GM23338 (cell line): ENCODE measurements around the gene ME3. TPM values are rescaled to one million over a fixed set of nuclear protein-coding genes. Genes with fewer than 3 reads are reported as not detected.
"Not testable (repeated sequence)": the region's sequence is repeated elsewhere in the genome, so short reads cannot be mapped to it uniquely, and the experiment has no call there.

Source experiments
- ATAC-seq: fragments of 200-7000 bp; cut with Tn5 transposase; 3 replicates; pipeline ENCODE4 v1.9.1; 2020
- DNase-seq: peaks from one replicate; pipeline ENCODE4 v3.0.0-alpha.2; 2015; ENCODE audit warnings: low spot score
- H2AFZ ChIP-seq: fragments of 200-600 bp; sonication (generic); 2 replicates; pipeline ENCODE4 v1.8.0; 2016; ENCODE audit warnings: antibody characterized with exemption, mild to moderate bottlenecking, moderate library complexity
- H3F3A ChIP-seq: fragments of 200-600 bp; sonication (generic); replicated peaks from 2 replicates; pipeline ENCODE4 v1.8.0; 2017; ENCODE audit warnings: antibody characterized with exemption, mixed run types, low read depth
- H3K27ac ChIP-seq: fragments of 200-600 bp; sonication (generic); 2 replicates; pipeline ENCODE4 v1.6.1; 2016; ENCODE audit warnings: low read depth
- H3K27me3 ChIP-seq: fragments of 200-600 bp; sonication (generic); 2 replicates; pipeline ENCODE4 v1.8.0; 2016; ENCODE audit warnings: mild to moderate bottlenecking, mixed run types, moderate library complexity; ENCODE audit not compliant: insufficient read depth
- H3K36me3 ChIP-seq: fragments of 200-600 bp; sonication (generic); 2 replicates; pipeline ENCODE4 v1.8.0; 2016; ENCODE audit warnings: mild to moderate bottlenecking; ENCODE audit not compliant: insufficient read depth
- H3K4me1 ChIP-seq: fragments of 200-600 bp; sonication (generic); 2 replicates; pipeline ENCODE4 v1.8.0; 2016; ENCODE audit warnings: mild to moderate bottlenecking, moderate library complexity; ENCODE audit not compliant: insufficient read depth
- H3K4me2 ChIP-seq: fragments of 200-600 bp; sonication (generic); 2 replicates; pipeline ENCODE4 v1.7.1; 2017; ENCODE audit warnings: mixed run types
- H3K4me3 ChIP-seq: fragments of 200-600 bp; sonication (generic); 2 replicates; pipeline ENCODE4 v1.6.1; 2016; ENCODE audit warnings: mixed run types
- H3K79me2 ChIP-seq: fragments of 200-600 bp; sonication (generic); replicated peaks from 2 replicates; pipeline ENCODE4 v1.8.0; 2017; ENCODE audit warnings: mild to moderate bottlenecking; ENCODE audit not compliant: insufficient read depth
- H3K9me2 ChIP-seq: fragments of 200-600 bp; sonication (generic); 2 replicates; pipeline ENCODE4 v1.8.0; 2017; ENCODE audit not compliant: insufficient read depth
- H4K20me1 ChIP-seq: fragments of 200-600 bp; sonication (generic); replicated peaks from 2 replicates; pipeline ENCODE4 v1.8.0; 2017; ENCODE audit warnings: mild to moderate bottlenecking; ENCODE audit not compliant: insufficient read depth
- H3K27ac Mint-ChIP-seq: 2 replicates; pipeline ENCODE4 v1.8.0; 2020; ENCODE audit warnings: inconsistent platforms, mild to moderate bottlenecking, moderate library complexity, mixed read lengths
- H3K27me3 Mint-ChIP-seq: 3 replicates; pipeline ENCODE4 v1.8.0; 2022; ENCODE audit warnings: low read depth, mild to moderate bottlenecking, moderate library complexity, mixed read lengths, inconsistent platforms; ENCODE audit not compliant: insufficient read depth, poor library complexity
- H3K36me3 Mint-ChIP-seq: 3 replicates; pipeline ENCODE4 v1.8.0; 2021; ENCODE audit warnings: low read depth, mild to moderate bottlenecking, inconsistent platforms, moderate library complexity, mixed read lengths
- H3K4me1 Mint-ChIP-seq: 3 replicates; pipeline ENCODE4 v1.8.0; 2020; ENCODE audit warnings: mild to moderate bottlenecking, inconsistent platforms, mixed read lengths
- H3K4me3 Mint-ChIP-seq: 3 replicates; pipeline ENCODE4 v1.8.0; 2021; ENCODE audit warnings: moderate library complexity, mild to moderate bottlenecking, inconsistent platforms, mixed read lengths
- H3K9me3 Mint-ChIP-seq: 3 replicates; pipeline ENCODE4 v1.8.0; 2020; ENCODE audit warnings: moderate library complexity, mild to moderate bottlenecking, inconsistent platforms, mixed read lengths
- EZH2phosphoT487 ChIP-seq: fragments of 200-600 bp; sonication (generic); IDR thresholded peaks from one replicate; pipeline ENCODE4 v1.8.1; 2018; ENCODE audit warnings: antibody characterized with exemption; ENCODE audit not compliant: unreplicated experiment
- NANOG ChIP-seq: IDR thresholded peaks from 2 replicates; pipeline ENCODE4 v1.6.1; 2016; ENCODE audit warnings: antibody characterized with exemption, borderline replicate concordance
- POLR2AphosphoS5 ChIP-seq: IDR thresholded peaks from 2 replicates; pipeline ENCODE4 v1.6.1; 2016; ENCODE audit warnings: antibody characterized with exemption, low read depth
- STAT1 ChIP-seq: IDR thresholded peaks from one replicate; pipeline ENCODE4 v1.6.1; 2016; ENCODE audit warnings: antibody characterized with exemption; ENCODE audit not compliant: unreplicated experiment
- ZNF114 ChIP-seq: fragments of 250-450 bp; sonication (Bioruptor Pico); IDR thresholded peaks from 2 replicates; pipeline ENCODE4 v1.5.0; 2020; ENCODE audit warnings: mild to moderate bottlenecking, moderate library complexity
- polyA plus RNA-seq: library from polyadenylated mRNA; unstranded; fragments of >200 nt; fragmentation: Nextera tagmentation; extraction: Ambion mirVana; gene quantifications from 2 replicates; pipeline ENCODE4 v1.2.1, GENCODE V29; 2016
- total RNA-seq: library from RNA; depleted of rRNA; stranded (reverse); fragments of >200 nt; shearing (Covaris generic); gene quantifications from 2 replicates; pipeline ENCODE4 v1.2.3, GENCODE V29; 2014
- TF ChIP-seq, protein P1 (sequence below): IDR thresholded peaks from one replicate; pipeline ENCODE4 v1.6.1; 2018; ENCODE audit warnings: antibody characterized with exemption; ENCODE audit not compliant: unreplicated experiment
- TF ChIP-seq, protein P2 (sequence below): IDR thresholded peaks from 2 replicates; pipeline ENCODE4 v1.6.1; 2016; ENCODE audit warnings: antibody characterized with exemption

ME3 gene
- total and polyA plus RNA-seq, 2 experiments from 2014 or later = 1.3 to 4.0 TPM

DNA sequence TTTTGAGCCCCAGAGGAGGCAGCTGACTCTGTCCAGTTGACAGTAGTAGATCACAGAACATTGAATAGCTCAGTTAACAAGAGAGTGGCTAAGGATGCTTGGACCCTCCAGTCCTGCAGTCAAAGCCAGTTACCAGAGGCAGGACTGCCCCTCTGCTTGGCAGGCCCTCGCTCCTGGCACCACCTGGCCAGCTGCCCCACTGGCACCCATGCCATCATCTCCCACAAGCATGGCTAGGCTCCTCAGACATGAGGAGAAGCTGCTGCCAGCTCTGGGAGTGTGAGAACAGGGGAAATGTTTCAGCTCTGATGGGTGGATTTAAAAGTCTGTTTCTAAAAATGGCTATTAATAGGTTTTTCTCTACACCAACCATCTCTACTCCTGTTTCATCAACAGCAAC, 13.9 kb downstream of the ME3 start:
- DNase-seq (no peak), ATAC-seq (no peak)
- Histone ChIP-seq H3K4me1 (no peaks in the 10 kb centered on the region), H3K27me3 (no peaks in the 10 kb centered on the region), H3K79me2 (no peaks in the 10 kb centered on the region), H3K27ac (no peak overlapping the region), H3F3A (no peaks in the 10 kb centered on the region), H3K9me2 (no peaks in the 10 kb centered on the region), H3K4me3 (no peak overlapping the region), H4K20me1 (no peaks in the 10 kb centered on the region), H2AFZ (no peak overlapping the region), H3K36me3 (no peaks in the 10 kb centered on the region), H3K4me2 (no peak overlapping the region)
- no peak overlapping the region for H3K27ac Mint-ChIP-seq
- H3K36me3 Mint-ChIP-seq = no peaks in the 10 kb centered on the region
- no peak overlapping the region for H3K4me3 Mint-ChIP-seq
- no peak for TF ChIP-seq ZNF114
- TF ChIP-seq EZH2phosphoT487 = no peak
- TF ChIP-seq, protein P1, sequence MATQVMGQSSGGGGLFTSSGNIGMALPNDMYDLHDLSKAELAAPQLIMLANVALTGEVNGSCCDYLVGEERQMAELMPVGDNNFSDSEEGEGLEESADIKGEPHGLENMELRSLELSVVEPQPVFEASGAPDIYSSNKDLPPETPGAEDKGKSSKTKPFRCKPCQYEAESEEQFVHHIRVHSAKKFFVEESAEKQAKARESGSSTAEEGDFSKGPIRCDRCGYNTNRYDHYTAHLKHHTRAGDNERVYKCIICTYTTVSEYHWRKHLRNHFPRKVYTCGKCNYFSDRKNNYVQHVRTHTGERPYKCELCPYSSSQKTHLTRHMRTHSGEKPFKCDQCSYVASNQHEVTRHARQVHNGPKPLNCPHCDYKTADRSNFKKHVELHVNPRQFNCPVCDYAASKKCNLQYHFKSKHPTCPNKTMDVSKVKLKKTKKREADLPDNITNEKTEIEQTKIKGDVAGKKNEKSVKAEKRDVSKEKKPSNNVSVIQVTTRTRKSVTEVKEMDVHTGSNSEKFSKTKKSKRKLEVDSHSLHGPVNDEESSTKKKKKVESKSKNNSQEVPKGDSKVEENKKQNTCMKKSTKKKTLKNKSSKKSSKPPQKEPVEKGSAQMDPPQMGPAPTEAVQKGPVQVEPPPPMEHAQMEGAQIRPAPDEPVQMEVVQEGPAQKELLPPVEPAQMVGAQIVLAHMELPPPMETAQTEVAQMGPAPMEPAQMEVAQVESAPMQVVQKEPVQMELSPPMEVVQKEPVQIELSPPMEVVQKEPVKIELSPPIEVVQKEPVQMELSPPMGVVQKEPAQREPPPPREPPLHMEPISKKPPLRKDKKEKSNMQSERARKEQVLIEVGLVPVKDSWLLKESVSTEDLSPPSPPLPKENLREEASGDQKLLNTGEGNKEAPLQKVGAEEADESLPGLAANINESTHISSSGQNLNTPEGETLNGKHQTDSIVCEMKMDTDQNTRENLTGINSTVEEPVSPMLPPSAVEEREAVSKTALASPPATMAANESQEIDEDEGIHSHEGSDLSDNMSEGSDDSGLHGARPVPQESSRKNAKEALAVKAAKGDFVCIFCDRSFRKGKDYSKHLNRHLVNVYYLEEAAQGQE = no peak
- TF ChIP-seq, protein P2, sequence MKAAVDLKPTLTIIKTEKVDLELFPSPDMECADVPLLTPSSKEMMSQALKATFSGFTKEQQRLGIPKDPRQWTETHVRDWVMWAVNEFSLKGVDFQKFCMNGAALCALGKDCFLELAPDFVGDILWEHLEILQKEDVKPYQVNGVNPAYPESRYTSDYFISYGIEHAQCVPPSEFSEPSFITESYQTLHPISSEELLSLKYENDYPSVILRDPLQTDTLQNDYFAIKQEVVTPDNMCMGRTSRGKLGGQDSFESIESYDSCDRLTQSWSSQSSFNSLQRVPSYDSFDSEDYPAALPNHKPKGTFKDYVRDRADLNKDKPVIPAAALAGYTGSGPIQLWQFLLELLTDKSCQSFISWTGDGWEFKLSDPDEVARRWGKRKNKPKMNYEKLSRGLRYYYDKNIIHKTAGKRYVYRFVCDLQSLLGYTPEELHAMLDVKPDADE = no peak
- no peak for TF ChIP-seq STAT1
- no peaks in the 10 kb centered on the region for H3K9me3 Mint-ChIP-seq
- H3K4me1 Mint-ChIP-seq = no peaks in the 10 kb centered on the region
- no peaks in the 10 kb centered on the region for H3K27me3 Mint-ChIP-seq

DNA sequence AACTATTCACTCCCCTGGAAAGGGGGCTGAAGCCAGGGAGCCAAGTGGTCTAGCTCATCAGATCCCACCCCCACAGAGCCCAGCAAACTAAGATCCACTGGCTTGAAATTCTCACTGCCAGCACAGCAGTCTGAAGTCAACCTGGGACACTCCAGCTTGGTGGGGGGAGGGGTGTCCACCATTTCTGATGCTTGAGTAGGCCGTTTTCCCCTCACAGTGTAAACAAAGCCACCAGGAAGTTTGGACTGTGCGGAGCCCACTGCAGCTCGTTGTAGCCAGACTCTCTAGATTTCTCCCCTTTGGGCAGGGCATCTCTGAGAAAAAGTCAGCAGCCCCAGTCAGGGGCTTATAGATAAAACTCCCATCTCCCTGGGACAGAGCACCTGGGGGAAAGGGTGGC, 27.2 kb downstream of the ME3 start:
- H3K9me3 Mint-ChIP-seq = peaks cover 25% of the 10 kb centered on the region
- H3K4me3 ChIP-seq, H4K20me1 ChIP-seq, H3K4me2 ChIP-seq, H3K4me1 Mint-ChIP-seq, DNase-seq, H3K27ac ChIP-seq, H3K4me1 ChIP-seq, H3K79me2 ChIP-seq, H3K36me3 Mint-ChIP-seq, H3K9me2 ChIP-seq, ATAC-seq, H3K27me3 ChIP-seq, H2AFZ ChIP-seq, H3K27me3 Mint-ChIP-seq, H3F3A ChIP-seq, H3K36me3 ChIP-seq, H3K27ac Mint-ChIP-seq, H3K4me3 Mint-ChIP-seq: not testable (repeated sequence)

- no peaks in the 10 kb centered on the region for H3K79me2 ChIP-seq
- Mint-ChIP-seq H3K4me3 (no peak overlapping the region), H3K36me3 (no peaks in the 10 kb centered on the region), H3K9me3 (peaks cover 16% of the 10 kb centered on the region), H3K27ac (no peak overlapping the region), H3K4me1 (no peaks in the 10 kb centered on the region), H3K27me3 (no peaks in the 10 kb centered on the region)
- H3K27me3 ChIP-seq = no peaks in the 10 kb centered on the region
- H3K4me2 ChIP-seq = no peak overlapping the region
- no peak overlapping the region for H2AFZ ChIP-seq
- H3K9me2 ChIP-seq = peaks cover 6% of the 10 kb centered on the region; the same call in 1 of the 2 replicates
- no peaks in the 10 kb centered on the region for H4K20me1 ChIP-seq
- H3K4me3 ChIP-seq = no peak overlapping the region
- H3K4me1 ChIP-seq = no peaks in the 10 kb centered on the region
- no peak overlapping the region for H3K27ac ChIP-seq
- ATAC-seq = no peak
- DNase-seq = no peak
- no peaks in the 10 kb centered on the region for H3K36me3 ChIP-seq
- no peaks in the 10 kb centered on the region for H3F3A ChIP-seq
- TF ChIP-seq POLR2AphosphoS5 (no peak), NANOG (no peak), ZNF114 (no peak)
- TF ChIP-seq, protein P1 = no peak
Measured at GRCh38 chr11:86644291-86644690, 28.1 kb downstream of the ME3 start.
